GM12891 (cell line): ENCODE results near the gene TMEM61.

ENCODE experiments used
- PAX5 ChIP-seq: IDR thresholded peaks from 2 replicates; pipeline ENCODE4 v1.6.1; 2011; ENCODE audit warnings: low read length, moderate library complexity, mild to moderate bottlenecking; ENCODE audit not compliant: insufficient read depth, severe bottlenecking
- POLR2A ChIP-seq: IDR thresholded peaks from 2 replicates; pipeline ENCODE4 v1.6.1; 2011; ENCODE audit warnings: low read depth, low read length, control low read depth
- POLR2AphosphoS5 ChIP-seq: IDR thresholded peaks from 2 replicates; pipeline ENCODE4 v1.6.1; 2011; ENCODE audit warnings: low read depth, low read length, control low read depth
- POU2F2 ChIP-seq: IDR thresholded peaks from 2 replicates; pipeline ENCODE4 v1.6.1; 2011; ENCODE audit warnings: low read depth, mild to moderate bottlenecking, control low read depth, low read length, moderate library complexity
- SPI1 ChIP-seq: IDR thresholded peaks from 2 replicates; pipeline ENCODE4 v1.6.1; 2011; ENCODE audit warnings: low read depth, low read length, control low read depth
- TAF1 ChIP-seq: IDR thresholded peaks from 2 replicates; pipeline ENCODE4 v1.6.1; 2011; ENCODE audit warnings: low read depth, low read length, control low read depth

- TF ChIP-seq POLR2A (no peak), POLR2AphosphoS5 (no peak), POU2F2 (no peak), TAF1 (no peak), PAX5 (no peak), SPI1 (no peak)
These were observed 40.4 kb upstream of the TMEM61 start for GRCh38 chr1:54940042-54940441.
